PC-9 (cell line): Measurements from ENCODE around the gene SH3TC1.

Experiments used
- EZH2 ChIP-seq: fragments of 200-600 bp; sonication (generic); IDR thresholded peaks from 2 replicates; pipeline ENCODE4 v1.8.0; 2017; ENCODE audit warnings: antibody characterized with exemption, low read depth
- TF ChIP-seq, protein P1 (sequence below): fragments of 200-600 bp; sonication (generic); conservative IDR thresholded peaks from 2 replicates; pipeline ENCODE4 v1.6.1; 2017; ENCODE audit warnings: mixed run types, antibody characterized with exemption, mild to moderate bottlenecking, moderate library complexity

DNA sequence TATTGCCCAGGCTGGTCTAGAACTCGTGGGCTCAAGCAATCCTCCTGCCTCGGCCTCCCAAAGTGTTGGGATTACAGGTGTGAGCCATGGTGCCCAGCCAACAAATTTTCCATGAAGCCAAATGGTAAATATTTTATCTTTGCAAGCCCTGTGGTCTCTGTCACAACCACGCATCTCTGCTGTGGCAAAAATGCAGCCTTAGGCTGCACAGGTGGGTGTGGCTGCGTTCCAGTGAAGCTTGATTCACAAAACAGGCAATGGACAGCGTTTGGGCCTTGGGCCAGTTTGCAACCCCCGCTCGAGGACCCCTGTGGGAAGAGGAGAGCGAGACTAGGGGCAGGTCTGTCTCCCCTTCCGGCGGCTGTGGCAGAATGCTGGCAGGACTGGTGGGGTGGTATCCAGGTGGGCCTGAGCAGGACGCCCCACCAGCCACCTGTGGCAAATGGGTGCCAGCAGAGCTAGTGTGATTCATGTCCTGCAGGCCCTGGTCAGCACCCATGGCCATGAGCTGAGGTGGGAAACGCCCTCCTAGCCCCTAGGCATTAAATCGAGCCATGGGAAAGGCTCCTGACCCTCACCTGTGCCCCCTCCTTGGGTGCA lies 90.2 kb downstream of the SH3TC1 start:
- TF ChIP-seq, protein P1, sequence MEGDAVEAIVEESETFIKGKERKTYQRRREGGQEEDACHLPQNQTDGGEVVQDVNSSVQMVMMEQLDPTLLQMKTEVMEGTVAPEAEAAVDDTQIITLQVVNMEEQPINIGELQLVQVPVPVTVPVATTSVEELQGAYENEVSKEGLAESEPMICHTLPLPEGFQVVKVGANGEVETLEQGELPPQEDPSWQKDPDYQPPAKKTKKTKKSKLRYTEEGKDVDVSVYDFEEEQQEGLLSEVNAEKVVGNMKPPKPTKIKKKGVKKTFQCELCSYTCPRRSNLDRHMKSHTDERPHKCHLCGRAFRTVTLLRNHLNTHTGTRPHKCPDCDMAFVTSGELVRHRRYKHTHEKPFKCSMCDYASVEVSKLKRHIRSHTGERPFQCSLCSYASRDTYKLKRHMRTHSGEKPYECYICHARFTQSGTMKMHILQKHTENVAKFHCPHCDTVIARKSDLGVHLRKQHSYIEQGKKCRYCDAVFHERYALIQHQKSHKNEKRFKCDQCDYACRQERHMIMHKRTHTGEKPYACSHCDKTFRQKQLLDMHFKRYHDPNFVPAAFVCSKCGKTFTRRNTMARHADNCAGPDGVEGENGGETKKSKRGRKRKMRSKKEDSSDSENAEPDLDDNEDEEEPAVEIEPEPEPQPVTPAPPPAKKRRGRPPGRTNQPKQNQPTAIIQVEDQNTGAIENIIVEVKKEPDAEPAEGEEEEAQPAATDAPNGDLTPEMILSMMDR: no peak
- no peak for TF ChIP-seq EZH2
